Measurements from ENCODE around the gene IDI1. TPM values are rescaled to one million over a fixed set of nuclear protein-coding genes. Genes with fewer than 3 reads are reported as not detected.

The IDI1 gene
- total and polyA plus RNA-seq, 4 donors, result 78.8 to 264 (median 109) TPM

DNA sequence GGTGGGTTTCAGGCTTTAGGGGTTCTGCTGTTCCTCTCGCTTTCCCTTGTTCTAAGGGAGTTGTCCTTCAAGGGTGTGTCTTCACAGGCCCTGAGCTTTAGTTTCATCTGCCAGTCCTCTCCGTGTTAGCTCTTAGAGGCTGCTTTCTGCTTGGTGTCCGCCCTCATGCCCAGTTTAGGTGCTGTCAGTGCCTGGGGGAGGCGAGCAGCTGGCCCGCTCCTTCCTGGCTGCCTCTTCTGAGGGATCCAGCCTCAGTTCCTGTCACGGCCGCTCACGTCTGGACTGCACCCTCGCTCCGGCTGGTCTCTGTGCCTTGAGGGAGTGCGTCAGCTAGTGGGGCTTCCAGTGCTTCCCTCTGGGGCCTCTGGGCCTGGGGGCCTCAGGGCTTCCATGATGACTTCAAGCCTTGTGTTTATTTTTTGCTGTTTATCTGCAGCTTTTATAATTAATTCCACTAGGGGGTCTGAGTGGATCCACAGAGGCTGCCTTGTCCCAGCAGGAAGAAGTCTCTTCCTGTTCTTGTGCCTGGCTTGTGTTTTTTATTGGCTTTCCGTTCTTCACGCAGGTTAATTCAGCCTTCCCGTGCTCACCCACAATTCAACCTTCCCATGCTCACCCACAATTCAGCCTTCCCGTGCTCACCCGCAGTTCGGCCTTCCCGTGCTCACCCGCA lies 40.2 kb upstream of the IDI1 start:
- WGBS, result 85% methylated on average over 19 of the region's 19 CpGs
- TF ChIP-seq ZBTB33 (IDR thresholded peaks at IDR 0.05) (no peak), ATF3 (IDR thresholded peaks at IDR 0.05) (no peak), NR2F2 (IDR thresholded peaks at IDR 0.05) (no peak), GABPA (IDR thresholded peaks at IDR 0.05 in 1 of 2, conservative IDR thresholded peaks at IDR 0.05 in 1 of 2) (no peak), HNF4A (conservative IDR thresholded peaks at IDR 0.05) (no peak), FOXA2 (IDR thresholded peaks at IDR 0.05) (no peak), SP1 (IDR thresholded peaks at IDR 0.05) (no peak), TAF1 (conservative IDR thresholded peaks at IDR 0.05) (no peak), FOXA1 (IDR thresholded peaks at IDR 0.05) (no peak), EGR1 (IDR thresholded peaks at IDR 0.05; ENCODE audit: low read depth in 2 of 2) (no peak), YY1 (IDR thresholded peaks at IDR 0.05) (no peak)
- TF ChIP-seq, protein P1, sequence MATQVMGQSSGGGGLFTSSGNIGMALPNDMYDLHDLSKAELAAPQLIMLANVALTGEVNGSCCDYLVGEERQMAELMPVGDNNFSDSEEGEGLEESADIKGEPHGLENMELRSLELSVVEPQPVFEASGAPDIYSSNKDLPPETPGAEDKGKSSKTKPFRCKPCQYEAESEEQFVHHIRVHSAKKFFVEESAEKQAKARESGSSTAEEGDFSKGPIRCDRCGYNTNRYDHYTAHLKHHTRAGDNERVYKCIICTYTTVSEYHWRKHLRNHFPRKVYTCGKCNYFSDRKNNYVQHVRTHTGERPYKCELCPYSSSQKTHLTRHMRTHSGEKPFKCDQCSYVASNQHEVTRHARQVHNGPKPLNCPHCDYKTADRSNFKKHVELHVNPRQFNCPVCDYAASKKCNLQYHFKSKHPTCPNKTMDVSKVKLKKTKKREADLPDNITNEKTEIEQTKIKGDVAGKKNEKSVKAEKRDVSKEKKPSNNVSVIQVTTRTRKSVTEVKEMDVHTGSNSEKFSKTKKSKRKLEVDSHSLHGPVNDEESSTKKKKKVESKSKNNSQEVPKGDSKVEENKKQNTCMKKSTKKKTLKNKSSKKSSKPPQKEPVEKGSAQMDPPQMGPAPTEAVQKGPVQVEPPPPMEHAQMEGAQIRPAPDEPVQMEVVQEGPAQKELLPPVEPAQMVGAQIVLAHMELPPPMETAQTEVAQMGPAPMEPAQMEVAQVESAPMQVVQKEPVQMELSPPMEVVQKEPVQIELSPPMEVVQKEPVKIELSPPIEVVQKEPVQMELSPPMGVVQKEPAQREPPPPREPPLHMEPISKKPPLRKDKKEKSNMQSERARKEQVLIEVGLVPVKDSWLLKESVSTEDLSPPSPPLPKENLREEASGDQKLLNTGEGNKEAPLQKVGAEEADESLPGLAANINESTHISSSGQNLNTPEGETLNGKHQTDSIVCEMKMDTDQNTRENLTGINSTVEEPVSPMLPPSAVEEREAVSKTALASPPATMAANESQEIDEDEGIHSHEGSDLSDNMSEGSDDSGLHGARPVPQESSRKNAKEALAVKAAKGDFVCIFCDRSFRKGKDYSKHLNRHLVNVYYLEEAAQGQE (IDR thresholded peaks at IDR 0.05), result no peak
- Histone ChIP-seq H3K9ac (ENCODE audit: low read depth in 1 of 2, low read length in 2 of 2) (no peak overlapping the region), H3K36me3 (ENCODE audit: control insufficient read depth in 4 of 4, insufficient read depth in 3 of 4, low read depth in 1 of 4, low read length in 3 of 4) (peaks cover 19 to 76% (median 59%) of the 10 kb centered on the region in 4 donors), H3K4me3 (ENCODE audit: low read depth in 1 of 3, low read length in 3 of 3) (no peak overlapping the region), H3K27me3 (ENCODE audit: control insufficient read depth in 4 of 4, insufficient read depth in 4 of 4, low read length in 3 of 4) (no peaks in the 10 kb centered on the region), H3K4me1 (ENCODE audit: control insufficient read depth in 4 of 4, insufficient read depth in 4 of 4, low read length in 3 of 4) (no peaks in the 10 kb centered on the region), H3K27ac (ENCODE audit: low read depth in 1 of 2, low read length in 2 of 2) (no peak overlapping the region), H3K9me3 (ENCODE audit: control insufficient read depth in 4 of 4, low read length in 3 of 4) (no peaks in the 10 kb centered on the region)
- peak; percentile 28 for DNase-seq (ENCODE audit: low spot score)

DNA sequence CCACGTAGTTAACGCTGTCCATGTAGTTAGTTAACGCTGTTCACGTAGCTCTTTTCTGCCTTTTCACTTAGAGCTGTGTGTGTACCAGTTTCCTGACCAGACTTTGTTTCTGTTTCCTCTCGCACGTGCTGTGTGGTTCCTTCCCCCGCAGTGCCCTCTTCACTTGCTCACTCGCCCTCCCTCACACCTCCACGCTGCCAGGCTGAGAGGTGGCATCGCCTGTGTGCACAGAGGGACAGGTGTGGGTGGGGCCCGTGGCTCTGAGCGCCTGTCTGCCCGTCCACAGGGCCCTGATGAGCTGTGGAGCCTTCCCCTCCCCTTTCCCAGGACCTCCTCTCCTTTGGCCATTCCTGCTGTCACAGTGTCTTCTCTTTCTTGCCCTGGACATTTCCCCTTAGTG lies 37.9 kb upstream of the IDI1 start:
- no peak for DNase-seq (ENCODE audit: low spot score)

More for the DNA sequence above, 37.9 kb upstream of the IDI1 start:
- H3K27me3 ChIP-seq (ENCODE audit: control insufficient read depth in 4 of 4, insufficient read depth in 4 of 4, low read length in 3 of 4), result no peaks in the 10 kb centered on the region
- 84% methylated on average over 13 of the region's 13 CpGs for WGBS
- H3K4me1 ChIP-seq (ENCODE audit: control insufficient read depth in 4 of 4, insufficient read depth in 4 of 4, low read length in 3 of 4), result no peaks in the 10 kb centered on the region
- no peak overlapping the region for H3K9ac ChIP-seq (ENCODE audit: low read depth in 1 of 2, low read length in 2 of 2)
- H3K36me3 ChIP-seq (ENCODE audit: control insufficient read depth in 4 of 4, insufficient read depth in 3 of 4, low read depth in 1 of 4, low read length in 3 of 4), result peaks cover 19 to 80% (median 67%) of the 10 kb centered on the region in 4 donors
- H3K27ac ChIP-seq (ENCODE audit: low read depth in 1 of 2, low read length in 2 of 2), result no peak overlapping the region
- H3K4me3 ChIP-seq (ENCODE audit: low read depth in 1 of 3, low read length in 3 of 3), result no peak overlapping the region
- TF ChIP-seq HNF4G (IDR thresholded peaks at IDR 0.05) (no peak), YY1 (IDR thresholded peaks at IDR 0.05) (no peak), FOXA1 (IDR thresholded peaks at IDR 0.05) (no peak), GABPA (IDR thresholded peaks at IDR 0.05 in 1 of 2, conservative IDR thresholded peaks at IDR 0.05 in 1 of 2) (no peak), SP1 (IDR thresholded peaks at IDR 0.05) (no peak), EGR1 (IDR thresholded peaks at IDR 0.05; ENCODE audit: low read depth in 2 of 2) (no peak), RXRA (IDR thresholded peaks at IDR 0.05) (no peak), TAF1 (conservative IDR thresholded peaks at IDR 0.05) (no peak), JUND (IDR thresholded peaks at IDR 0.05) (no peak), FOXA2 (IDR thresholded peaks at IDR 0.05) (no peak), RAD21 (IDR thresholded peaks at IDR 0.05) (no peak), ATF3 (IDR thresholded peaks at IDR 0.05) (no peak)
- TF ChIP-seq, protein P2, sequence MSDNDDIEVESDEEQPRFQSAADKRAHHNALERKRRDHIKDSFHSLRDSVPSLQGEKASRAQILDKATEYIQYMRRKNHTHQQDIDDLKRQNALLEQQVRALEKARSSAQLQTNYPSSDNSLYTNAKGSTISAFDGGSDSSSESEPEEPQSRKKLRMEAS (IDR thresholded peaks at IDR 0.05), result no peak
- TF ChIP-seq, protein P3, sequence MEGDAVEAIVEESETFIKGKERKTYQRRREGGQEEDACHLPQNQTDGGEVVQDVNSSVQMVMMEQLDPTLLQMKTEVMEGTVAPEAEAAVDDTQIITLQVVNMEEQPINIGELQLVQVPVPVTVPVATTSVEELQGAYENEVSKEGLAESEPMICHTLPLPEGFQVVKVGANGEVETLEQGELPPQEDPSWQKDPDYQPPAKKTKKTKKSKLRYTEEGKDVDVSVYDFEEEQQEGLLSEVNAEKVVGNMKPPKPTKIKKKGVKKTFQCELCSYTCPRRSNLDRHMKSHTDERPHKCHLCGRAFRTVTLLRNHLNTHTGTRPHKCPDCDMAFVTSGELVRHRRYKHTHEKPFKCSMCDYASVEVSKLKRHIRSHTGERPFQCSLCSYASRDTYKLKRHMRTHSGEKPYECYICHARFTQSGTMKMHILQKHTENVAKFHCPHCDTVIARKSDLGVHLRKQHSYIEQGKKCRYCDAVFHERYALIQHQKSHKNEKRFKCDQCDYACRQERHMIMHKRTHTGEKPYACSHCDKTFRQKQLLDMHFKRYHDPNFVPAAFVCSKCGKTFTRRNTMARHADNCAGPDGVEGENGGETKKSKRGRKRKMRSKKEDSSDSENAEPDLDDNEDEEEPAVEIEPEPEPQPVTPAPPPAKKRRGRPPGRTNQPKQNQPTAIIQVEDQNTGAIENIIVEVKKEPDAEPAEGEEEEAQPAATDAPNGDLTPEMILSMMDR (IDR thresholded peaks at IDR 0.05; ENCODE audit: low read depth, low read length, missing input control), result no peak
- no peaks in the 10 kb centered on the region for H3K9me3 ChIP-seq (ENCODE audit: control insufficient read depth in 4 of 4, low read length in 3 of 4)
